ENCODE data around the gene SP110. TPM values are rescaled to one million over a fixed set of nuclear protein-coding genes. Genes with fewer than 3 reads are reported as not detected.
"Not testable (repeated sequence)": the region's sequence is repeated elsewhere in the genome, so short reads cannot be mapped to it uniquely, and the experiment has no call there.

Gene SP110
- 28.8 to 30.9 TPM (median 29.6 TPM) in 3 replicates for total RNA-seq

DNA sequence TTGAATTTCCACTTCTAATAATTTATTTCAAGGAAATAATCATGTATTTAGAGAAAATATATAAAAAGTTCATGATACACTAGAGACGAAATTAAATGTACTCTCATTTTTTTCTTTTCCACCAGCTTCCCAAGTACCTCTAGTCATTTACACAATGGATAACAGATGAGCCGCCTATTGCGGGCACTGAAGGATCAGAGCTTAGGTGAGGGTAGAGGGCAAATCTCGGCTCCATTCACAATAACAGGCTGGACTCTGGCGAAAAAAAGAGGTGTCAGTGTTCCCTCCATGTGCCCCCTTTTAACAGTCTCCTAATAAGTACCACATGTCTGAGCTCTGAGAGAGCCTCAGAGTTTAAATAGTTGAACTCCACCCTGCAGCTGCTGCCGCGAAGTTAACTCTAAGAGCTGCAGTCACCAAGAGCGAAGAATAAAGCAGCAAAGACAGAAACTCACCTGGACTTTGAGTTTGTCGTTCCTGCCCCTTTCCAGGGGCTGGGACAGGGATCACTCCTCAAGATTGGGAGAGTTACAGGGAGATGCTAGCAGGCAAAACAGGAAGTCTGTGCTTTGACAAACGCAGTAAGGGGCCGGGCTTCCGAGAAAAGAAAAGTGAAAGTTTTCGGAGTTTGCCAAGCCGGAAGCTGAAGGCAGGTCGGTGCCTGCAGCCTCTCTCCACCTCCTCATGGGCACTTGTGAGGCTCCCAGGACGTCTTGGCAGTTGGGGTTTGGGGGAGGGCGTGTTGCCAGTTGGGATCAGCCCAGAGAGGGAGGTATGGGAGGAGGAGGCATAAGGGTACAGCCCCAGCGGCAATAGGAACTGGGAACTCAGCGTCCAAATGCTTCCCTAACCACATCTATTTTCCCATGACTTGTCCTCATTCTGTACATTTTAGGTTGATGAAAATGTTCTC lies at the start of gene SP110:
SP110 (minus strand) TSS at position 566 of the 913 bp plus-strand sequence. CDS start 3,057 bp downstream, outside the sequence.
- peak within 1 kb of the TSS; percentile 97 for H3K27ac Mint-ChIP-seq
- H3K27me3 Mint-ChIP-seq (ENCODE audit: low read depth): no peaks in the 10 kb centered on the region
- TF ChIP-seq, protein P1, sequence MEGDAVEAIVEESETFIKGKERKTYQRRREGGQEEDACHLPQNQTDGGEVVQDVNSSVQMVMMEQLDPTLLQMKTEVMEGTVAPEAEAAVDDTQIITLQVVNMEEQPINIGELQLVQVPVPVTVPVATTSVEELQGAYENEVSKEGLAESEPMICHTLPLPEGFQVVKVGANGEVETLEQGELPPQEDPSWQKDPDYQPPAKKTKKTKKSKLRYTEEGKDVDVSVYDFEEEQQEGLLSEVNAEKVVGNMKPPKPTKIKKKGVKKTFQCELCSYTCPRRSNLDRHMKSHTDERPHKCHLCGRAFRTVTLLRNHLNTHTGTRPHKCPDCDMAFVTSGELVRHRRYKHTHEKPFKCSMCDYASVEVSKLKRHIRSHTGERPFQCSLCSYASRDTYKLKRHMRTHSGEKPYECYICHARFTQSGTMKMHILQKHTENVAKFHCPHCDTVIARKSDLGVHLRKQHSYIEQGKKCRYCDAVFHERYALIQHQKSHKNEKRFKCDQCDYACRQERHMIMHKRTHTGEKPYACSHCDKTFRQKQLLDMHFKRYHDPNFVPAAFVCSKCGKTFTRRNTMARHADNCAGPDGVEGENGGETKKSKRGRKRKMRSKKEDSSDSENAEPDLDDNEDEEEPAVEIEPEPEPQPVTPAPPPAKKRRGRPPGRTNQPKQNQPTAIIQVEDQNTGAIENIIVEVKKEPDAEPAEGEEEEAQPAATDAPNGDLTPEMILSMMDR (IDR thresholded peaks at IDR 0.05; ENCODE audit: unreplicated experiment): no peak
- H3K36me3 Mint-ChIP-seq: peaks cover 9% of the 10 kb centered on the region
- peak; percentile 32 to 63 for DNase-seq (ENCODE audit: low spot score in 2 of 2, unreplicated experiment in 2 of 2)
- H3K4me3 Mint-ChIP-seq: peak within 1 kb of the TSS; percentile 93
- peaks cover 27% of the 10 kb centered on the region for H3K4me1 Mint-ChIP-seq
- no peaks in the 10 kb centered on the region for H3K9me3 Mint-ChIP-seq

DNA sequence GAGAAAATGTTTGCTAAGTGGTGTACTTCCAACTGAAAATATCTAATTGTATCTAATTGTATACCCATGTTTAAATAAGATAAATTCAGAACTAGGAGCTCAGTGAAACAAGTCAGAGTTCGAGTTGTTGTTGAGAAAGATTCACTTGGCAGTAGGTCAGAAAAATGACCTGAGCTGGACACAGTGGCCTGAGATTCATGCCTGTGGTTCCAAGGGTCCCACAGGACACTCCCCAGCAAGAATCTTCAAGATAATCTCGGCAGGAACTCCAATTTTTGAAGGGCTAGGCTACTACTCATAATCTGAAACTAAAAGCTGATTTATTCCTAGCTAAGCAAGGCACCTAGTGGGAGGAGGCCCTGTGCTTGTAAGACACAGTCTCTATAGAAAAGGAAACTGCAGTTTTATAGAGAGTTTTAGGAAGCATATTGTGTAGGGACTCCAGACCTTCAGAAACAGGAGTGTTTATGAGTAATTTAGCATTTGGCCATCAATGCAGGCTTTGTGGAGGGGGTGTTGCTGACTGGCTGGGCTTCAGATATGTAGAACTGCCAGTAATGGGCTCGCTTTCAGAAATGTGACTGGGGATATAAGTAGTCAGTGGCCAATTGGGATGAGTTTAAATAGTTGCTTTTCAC lies 48.9 kb upstream of the SP110 start:
- H3K27me3 Mint-ChIP-seq (ENCODE audit: low read depth): no peaks in the 10 kb centered on the region
- H3K4me3 Mint-ChIP-seq: no peak overlapping the region
- peaks cover 15% of the 10 kb centered on the region for H3K9me3 Mint-ChIP-seq
- TF ChIP-seq, protein P1 (IDR thresholded peaks at IDR 0.05; ENCODE audit: unreplicated experiment): no peak
- H3K27ac Mint-ChIP-seq: no peak overlapping the region
- no peaks in the 10 kb centered on the region for H3K4me1 Mint-ChIP-seq
- no peaks in the 10 kb centered on the region for H3K36me3 Mint-ChIP-seq
- DNase-seq (ENCODE audit: low spot score in 2 of 2, unreplicated experiment in 2 of 2): no peak

DNA sequence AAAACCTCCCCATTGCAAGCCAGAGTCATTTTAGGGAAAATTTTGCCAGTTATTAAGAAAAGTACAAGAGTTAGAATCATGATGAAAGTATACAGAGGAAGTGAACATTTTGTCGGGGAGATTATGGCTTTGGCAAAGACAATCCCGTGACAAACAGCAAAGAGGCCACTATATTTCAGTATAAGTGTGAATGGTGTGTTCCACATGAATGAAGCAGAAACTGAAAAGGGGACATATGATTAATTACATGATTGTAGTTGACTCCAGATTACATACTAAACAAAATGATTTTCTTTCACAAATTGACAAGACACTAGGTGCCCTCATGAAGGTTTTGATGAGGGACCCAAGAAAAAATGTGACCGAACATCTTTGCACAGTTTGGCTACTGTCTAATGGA lies 47.8 kb upstream of the SP110 start:
- no peak for DNase-seq (ENCODE audit: low spot score in 2 of 2, unreplicated experiment in 2 of 2)

DNA sequence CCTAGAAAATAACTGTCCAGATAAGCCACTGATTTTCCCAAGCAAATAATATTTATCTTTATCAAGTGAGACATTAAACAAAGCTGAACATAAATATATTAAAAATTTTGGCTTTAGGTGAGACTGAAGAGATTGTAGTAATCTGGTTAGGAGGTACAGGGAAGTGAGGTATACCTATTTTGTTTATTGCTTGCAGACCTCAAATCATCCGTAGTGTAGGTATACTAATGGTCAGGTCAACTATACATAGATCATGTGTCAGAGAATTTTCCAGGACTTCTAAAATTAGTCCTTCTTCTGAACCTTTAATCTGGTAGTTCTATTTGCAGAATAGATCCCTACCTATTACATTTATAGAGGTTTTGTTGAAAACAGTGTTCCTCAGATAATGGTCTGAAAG lies 47.3 kb upstream of the SP110 start:
- Mint-ChIP-seq H3K4me3 (no peak overlapping the region), H3K9me3 (peaks cover 11% of the 10 kb centered on the region), H3K27ac (no peak overlapping the region), H3K4me1 (no peaks in the 10 kb centered on the region), H3K27me3 (ENCODE audit: low read depth) (no peaks in the 10 kb centered on the region), H3K36me3 (no peaks in the 10 kb centered on the region)
- TF ChIP-seq, protein P1 (IDR thresholded peaks at IDR 0.05; ENCODE audit: unreplicated experiment): no peak
- no peak for DNase-seq (ENCODE audit: low spot score in 2 of 2, unreplicated experiment in 2 of 2)

More for the DNA sequence above, 47.8 kb upstream of the SP110 start:
- TF ChIP-seq, protein P1 (IDR thresholded peaks at IDR 0.05; ENCODE audit: unreplicated experiment): no peak
- Mint-ChIP-seq H3K9me3 (peaks cover 12% of the 10 kb centered on the region), H3K4me3 (no peak overlapping the region), H3K27ac (no peak overlapping the region), H3K36me3 (no peaks in the 10 kb centered on the region), H3K4me1 (no peaks in the 10 kb centered on the region), H3K27me3 (ENCODE audit: low read depth) (no peaks in the 10 kb centered on the region)

DNA sequence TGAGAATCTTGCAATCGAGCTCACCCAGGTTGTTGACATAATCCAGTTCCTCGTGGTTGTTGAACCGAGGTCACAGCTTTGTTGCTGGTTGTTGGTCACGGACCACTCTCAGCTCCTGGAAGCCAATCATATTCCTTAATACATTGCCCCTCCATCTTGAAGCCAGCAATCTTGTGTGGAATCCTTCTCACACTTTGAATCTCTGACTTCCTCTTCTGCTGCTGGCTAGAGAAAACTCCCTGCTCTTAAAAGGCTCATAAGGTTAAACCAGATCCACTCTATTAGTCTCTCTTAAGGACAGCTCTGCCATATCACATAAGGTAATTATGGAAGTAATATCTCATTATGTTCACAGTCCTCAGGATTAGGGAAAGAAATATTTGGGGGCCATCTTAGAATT lies 46.9 kb upstream of the SP110 start:
- Mint-ChIP-seq H3K4me3 (no peak overlapping the region), H3K27ac (no peak overlapping the region), H3K9me3 (peaks cover 11% of the 10 kb centered on the region), H3K27me3 (ENCODE audit: low read depth) (no peaks in the 10 kb centered on the region), H3K4me1 (no peaks in the 10 kb centered on the region), H3K36me3 (no peaks in the 10 kb centered on the region)
- no peak for DNase-seq (ENCODE audit: low spot score in 2 of 2, unreplicated experiment in 2 of 2)
- TF ChIP-seq, protein P1 (IDR thresholded peaks at IDR 0.05; ENCODE audit: unreplicated experiment): no peak

DNA sequence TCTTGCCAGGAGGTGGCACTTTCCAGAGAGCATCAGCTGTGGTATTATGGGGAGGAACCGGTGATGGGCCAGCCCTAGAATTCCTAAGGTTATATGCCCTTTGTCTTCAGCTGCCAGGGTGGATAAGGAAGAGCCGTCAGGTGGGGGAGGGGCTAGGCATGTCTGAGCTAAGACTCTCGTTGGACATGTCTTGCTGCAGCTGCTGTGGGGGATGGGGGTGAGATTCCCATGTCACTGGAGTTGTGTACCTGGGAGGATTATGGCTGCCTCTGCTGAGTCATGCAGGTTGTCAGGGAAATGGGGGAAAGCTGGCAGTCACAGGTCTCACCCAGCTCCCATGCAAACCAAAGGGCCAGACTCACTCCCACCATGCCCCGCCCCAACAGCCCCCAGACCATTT lies 45.2 kb upstream of the SP110 start:
- H3K27me3 Mint-ChIP-seq (ENCODE audit: low read depth); H3K27ac Mint-ChIP-seq; DNase-seq (ENCODE audit: low spot score in 2 of 2, unreplicated experiment in 2 of 2); H3K36me3 Mint-ChIP-seq; H3K4me1 Mint-ChIP-seq; H3K4me3 Mint-ChIP-seq: not testable (repeated sequence)
- H3K9me3 Mint-ChIP-seq: peaks cover 16% of the 10 kb centered on the region
